GM19099 (cell line): ENCODE measurements around the gene KCNG2.

ENCODE experiments used
- POLR2A ChIP-seq: IDR thresholded peaks from 3 replicates; pipeline ENCODE4 v1.6.1; 2011; ENCODE audit warnings: low read depth; ENCODE audit not compliant: insufficient read length; ENCODE audit errors: extremely low read depth

Gene KCNG2

DNA sequence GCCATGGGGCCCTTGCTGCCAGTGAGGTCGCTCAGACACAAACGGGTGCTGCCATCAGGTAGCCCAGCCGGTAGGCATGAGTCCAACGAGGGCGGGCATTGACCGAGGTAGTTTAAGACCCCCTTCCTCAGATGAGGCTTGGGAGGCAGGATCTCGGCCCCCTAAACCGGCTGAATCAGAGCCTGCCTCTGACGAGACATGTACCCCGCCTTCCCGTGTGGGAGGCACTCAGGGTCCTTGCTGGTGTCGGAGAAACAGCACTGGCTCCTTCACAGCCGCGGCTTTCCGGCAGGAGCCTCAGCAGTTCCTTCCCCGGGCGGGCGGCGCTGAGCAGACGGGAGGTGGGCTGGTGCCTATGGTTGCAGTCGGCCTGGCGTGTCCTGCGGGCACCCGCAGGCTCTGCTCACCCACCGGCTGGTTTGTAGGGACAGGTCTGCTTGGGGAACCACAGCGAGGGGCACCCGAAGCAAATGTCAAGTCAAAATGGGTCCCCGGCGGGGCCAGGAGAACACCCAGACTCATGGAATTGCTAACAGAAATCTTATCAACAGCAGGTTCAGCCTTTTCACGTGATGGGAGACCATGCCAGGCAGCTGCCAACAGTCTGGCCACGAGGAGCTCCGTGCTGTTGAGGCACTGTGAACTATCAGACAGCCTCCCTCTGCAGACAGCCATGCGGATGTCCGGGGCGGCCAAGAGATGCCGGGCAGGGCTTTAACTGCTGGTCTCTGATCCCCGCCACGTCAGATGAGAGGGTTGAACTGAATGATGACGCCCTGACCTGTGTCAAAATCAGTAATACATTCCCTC is 2.8 kb downstream of the KCNG2 start:
- no peak for TF ChIP-seq POLR2A

DNA sequence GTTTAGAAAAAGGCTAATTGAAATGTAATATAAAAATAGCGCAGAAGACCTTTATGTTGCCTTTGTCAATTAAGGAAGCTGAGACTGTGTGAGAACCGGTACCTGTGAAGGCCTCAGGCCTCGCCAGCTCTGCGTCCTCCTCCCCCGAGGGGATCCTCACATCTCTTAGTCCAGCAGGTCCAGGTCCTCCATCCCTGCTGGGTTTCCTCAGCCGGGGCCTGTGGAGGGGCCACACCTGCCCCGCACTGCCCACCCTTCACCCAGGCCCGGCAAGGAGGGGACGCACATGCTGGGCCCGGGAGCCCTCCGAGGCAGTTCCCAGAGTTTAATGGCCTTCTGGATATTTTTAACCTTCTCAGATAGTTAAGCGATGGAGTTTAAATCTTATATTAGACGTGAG is 3.5 kb downstream of the KCNG2 start:
- no peak for TF ChIP-seq POLR2A

DNA sequence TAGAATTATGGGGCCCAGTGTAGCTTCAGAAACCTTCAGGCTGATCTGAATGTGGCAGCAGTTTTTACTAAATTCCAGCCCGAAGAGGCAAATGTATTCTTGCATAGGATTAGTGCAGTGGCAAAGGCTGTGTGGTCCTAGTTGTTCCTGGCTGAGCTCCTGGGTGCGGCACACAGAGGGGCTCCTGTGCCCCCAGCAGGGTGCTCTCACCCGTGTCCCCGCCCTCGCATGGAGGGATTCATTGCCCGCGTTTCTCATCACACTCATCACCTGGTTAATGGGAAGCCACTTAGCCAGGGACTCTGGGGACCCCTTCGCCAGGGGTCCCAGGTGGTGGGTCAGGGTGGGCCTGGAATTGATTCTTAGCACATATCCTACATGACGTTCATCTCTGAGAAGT is 3.9 kb downstream of the KCNG2 start:
- TF ChIP-seq POLR2A: no peak

DNA sequence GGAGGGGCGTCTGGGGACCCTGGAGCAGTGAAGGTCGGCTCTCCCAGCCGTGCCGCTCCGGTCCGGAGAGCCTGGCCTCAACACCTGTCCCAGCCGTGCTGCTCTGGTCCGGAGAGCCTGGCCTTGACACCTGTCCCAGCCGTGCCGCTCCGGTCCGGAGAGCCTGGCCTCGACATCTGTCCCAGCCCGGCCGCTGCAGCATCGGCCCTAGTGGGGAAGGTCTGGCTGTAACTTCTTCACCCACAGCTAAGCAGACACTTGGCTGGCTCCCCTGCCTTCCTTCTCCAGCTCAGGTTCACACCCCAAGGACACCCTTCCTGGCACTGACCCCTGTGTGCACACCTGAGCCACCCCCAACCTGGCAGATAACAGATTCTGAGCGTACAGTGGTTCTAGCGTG is 4.6 kb downstream of the KCNG2 start:
- no peak for TF ChIP-seq POLR2A

DNA sequence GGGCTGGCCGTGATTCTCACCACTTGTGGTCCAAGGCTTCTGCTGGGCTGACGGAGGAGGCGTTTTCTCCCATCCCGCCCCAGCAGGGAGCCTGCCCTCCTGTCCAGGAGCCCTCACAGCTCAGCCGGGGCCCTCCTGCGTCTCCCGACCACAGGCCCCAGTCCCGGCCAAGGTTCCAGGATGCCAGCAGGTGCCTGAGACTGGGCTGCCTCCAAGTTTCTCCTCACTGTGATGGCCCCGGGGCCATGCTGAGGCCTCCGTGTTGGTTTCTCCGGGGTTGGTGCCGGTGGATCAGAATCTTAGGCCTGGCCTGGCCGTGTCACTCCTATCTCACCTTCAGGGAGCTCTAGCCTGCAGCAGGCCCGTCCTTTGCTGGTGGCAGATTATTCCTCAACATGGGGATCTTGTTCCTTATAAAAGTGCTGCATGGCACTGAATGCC is 5.9 kb downstream of the KCNG2 start:
- no peak for TF ChIP-seq POLR2A

DNA sequence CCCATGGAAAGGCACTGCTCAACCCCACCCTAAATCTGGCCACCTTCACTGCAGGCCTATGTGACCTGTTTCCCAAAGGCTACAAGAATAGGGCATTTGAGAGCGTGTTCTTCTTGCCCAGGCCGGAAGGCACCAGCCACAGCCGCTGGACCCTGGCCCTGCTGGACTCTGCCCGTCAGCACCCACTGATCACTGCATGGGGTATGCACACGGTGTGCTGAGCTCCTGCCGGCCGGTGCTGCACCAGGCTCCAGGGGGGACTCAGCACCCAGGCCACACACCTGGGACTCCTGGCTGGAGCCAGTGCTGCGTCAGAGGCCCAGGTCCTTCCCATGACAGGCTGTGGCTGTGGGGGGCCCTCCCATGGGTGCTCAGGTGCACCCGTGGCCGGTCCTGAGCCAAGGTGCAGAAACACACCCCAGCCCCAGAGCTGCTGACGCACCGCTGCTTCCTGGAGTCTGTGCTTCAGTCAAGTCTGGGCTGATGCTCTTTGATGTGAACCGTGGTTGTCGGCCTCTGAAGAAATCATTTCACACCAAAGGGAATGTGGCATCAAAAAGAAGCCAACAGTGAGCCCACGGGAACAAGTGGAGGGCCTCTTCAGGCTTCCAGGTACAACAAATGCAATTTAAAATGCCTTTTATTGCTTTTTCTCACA is 6.5 kb downstream of the KCNG2 start:
- no peak for TF ChIP-seq POLR2A

DNA sequence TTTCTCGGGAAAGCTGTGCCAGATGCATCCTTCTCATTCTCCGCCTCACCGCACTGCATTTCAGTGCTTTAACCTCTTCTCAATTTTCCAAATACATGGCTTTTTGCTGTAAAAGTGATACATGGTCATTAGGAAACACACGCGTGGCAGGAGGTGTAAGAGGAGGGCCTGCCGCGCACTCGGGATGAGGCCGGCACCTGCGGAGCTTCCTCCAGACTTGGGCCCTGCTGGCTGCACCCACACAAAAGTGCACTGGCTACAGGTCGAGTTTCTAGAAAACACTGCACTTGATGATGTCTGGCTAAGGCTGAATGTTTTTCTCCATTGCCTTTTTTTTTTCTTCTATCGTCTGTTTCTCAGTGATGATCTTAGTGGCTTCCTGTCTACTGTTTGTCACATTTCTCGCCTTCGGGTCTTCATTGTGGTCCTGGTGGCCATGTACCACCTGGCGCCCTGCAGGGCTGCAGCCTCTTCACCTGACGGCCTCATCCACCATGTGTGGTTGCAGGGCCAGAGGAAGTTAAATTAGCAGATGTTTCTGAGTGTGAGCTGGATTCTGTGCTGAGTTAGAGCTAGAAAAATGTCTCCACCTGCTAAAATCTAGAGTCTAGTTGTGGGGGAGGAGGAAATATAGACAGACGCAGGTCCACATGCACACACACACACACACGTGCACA is 7.6 kb downstream of the KCNG2 start:
- TF ChIP-seq POLR2A: no peak

DNA sequence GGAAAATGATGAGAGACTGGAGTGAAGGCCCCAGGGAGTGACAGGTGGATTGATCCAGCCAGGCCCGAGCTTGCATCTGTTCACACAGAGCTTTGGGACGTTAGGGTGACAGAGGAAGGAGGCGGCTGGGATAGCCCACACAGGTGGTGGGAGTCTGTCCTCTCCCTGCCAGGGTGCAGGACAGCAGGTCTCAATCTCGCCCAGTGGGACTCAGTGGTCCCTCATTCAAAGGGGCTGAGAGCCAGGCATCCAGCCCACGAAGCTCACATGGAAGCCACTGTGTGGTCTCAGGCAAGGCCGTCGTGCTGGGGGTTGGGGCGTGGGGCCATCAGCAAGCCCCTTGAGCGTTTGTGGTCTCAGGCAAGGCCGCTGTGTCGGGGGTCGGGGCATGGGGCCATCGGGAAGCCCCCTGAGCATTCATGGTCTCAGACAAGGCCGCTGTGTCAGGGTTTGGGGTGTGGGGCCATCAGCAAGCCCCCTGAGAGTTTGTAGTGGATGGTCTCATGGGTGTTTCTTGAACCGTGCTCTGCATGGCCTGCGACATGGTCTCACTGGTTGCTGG is 8.3 kb downstream of the KCNG2 start:
- no peak for TF ChIP-seq POLR2A

DNA sequence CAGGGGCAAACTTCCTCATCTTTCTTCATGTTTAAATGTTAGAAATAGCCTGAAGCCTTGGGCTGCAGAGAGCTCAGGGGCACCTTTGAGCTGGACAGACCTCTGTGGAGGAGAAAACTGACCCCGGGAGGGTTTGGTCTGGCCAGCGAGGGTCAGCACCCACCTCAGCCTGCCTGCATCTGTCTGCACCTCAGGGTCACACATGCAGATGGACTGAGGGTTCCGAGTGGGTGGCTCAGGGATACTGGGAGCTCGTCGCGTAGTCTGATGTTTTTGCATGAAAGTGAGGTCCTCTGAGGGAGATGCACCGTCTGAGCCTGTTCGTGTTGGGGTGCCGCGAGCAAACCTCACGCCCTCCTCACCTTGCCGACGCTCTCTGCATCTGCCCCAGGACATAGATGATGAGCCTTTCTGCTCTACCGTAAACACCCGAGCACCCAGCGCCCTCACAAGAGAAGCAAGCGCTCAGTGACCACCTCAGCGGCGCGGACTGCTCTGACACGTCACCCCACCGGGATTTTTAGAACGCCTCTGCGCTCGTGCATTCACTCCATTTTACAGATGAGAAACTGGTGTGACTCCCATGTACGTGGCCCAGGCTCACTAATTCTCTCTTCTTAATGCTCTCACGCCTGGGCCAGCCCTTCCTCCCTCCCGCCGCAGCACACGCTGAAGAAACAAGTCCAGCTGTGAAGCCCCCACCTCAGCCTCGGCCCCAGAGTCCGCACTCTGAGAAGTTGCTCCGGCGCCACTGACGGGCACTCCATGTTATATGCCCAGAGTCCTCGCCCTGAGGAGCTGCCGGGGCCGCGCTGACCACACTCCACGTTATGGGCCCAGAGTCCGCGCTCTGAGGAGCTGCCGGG is 9.5 kb downstream of the KCNG2 start:
- no peak for TF ChIP-seq POLR2A

DNA sequence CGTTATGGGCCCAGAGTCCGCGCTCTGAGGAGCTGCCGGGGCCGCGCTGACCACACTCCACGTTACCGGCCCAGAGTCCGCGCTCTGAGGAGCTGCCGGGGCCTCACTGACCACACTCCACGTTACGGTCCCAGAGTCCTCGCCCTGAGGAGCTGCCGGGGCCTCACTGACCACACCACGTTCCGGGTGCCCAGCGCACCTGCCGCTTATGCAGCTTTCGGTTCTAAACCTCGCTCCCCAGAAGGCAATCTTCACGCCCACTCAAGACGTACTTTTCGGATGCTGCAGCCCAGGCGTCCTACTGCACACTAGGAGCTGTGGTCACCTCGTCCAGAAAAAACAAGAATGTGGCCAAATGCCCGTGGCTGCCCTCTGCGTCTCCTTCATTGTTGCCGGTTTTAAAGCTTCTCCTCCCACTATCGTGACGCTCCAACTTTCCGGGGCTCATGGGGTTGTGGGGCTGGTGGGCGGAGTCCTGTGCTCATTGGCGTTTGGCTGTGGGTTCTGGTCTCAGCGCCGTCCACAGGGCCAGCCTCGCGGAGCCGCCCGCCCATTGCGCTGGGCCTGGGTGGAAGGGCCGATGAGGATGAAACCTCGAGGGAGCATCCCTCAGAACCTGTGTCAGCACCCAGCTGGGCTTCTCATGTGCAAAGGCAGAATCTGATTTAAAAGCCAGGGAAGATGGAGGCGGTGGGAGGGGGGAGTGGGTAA is 11.9 kb downstream of the KCNG2 start:
- no peak for TF ChIP-seq POLR2A

DNA sequence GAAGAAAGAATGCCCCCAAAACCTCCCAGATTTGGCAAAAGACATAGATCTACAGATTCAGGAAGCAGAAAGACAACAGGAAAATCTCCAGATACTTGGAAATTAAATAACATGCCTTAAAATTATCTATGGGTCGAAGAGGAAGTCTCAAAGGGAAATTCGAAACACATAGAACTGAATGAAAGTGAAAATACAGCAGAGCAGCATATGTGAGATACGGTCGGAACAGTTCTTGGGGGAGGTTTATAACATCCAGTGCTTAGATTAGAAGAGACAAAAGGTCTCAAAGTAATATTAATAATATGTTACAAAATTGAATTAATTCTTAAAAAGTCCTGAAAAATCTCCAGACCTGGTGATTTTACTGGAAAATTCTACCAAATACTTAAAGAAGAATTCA is 14.3 kb downstream of the KCNG2 start:
- no peak for TF ChIP-seq POLR2A

DNA sequence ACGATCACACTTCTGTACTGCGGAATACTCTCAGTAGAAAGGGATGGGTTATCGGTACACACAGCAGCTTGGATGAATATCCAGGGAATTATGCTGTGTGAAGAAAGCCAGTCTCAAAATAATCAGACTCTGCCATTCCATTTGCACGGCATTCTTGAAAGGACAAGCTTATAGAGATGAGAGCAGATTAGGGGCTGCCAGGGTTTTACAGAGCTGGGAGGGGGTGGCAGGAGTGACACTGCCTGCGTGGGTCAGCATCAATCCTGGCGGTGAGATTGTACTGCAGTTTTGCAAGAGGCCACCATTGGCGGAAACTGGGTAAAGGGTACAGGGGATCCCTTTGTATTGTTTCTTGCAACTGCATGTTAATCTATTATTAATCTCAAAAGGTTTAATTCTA is 16.6 kb downstream of the KCNG2 start:
- TF ChIP-seq POLR2A: no peak

DNA sequence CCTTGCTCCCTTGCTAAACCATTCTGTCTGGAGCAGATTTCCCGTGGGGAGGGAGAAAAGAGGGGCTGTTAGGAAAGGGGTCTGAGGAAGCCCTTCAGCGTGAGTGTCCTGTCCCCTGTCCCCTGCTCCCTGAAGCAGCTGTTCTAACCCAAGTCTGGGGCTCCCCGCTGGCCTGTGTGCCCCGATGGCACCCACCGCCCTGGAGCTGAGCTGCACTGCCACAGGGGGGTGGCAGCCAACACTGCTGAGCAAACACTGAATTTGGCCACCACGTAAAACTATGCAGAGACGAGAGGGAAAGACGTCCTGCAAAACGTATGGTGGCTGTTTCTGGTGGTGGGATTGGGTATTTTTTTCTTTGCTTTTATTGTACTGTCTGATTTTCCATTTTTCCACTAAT is 17.9 kb downstream of the KCNG2 start:
- TF ChIP-seq POLR2A: no peak

DNA sequence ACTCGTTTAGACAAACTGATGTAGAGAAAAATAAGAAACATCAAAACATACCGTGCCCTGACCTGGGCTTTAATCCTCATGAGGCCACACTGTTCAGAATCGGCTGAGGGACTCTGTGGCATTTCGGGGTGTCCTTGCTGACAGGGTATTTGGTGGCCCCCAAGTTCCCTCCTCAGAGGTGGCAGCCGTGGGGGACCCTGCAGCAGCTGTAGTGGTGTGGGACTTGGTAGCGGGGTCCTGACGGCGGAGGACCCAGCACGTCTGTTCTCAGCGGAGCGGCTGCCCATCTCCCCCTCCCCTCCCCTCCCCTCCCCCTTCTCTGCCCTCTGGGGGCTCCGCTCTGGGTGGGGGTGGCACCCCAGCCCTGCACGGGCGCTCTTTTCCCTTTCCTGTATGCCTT is 18.4 kb downstream of the KCNG2 start:
- TF ChIP-seq POLR2A: no peak
